Activated naive CD8-positive, alpha-beta T cell treated with anti-CD3 and anti-CD28 coated beads, Interleukin-2, amount 50 U/mL, for 16 hours (primary cell): ENCODE measurements around the gene PRR5.
"Not testable (repeated sequence)": the region's sequence is repeated elsewhere in the genome, so short reads cannot be mapped to it uniquely, and the experiment has no call there.

Experiments used
- DNase-seq: peaks from one replicate; pipeline ENCODE4 v3.0.0-alpha.2; 2020; ENCODE audit warnings: low read depth, low spot score

Gene PRR5

GRCh38 chr22:44673406-44673805, 28.6 kb upstream of the PRR5 start:
- DNase-seq = no peak

- DNase-seq = not testable (repeated sequence)
Measured at GRCh38 chr22:44676066-44676440, 26.0 kb upstream of the PRR5 start.

GRCh38 chr22:44676441-44677352, 25.3 kb upstream of the PRR5 start:
- no peak for DNase-seq

GRCh38 chr22:44677353-44677840, 24.6 kb upstream of the PRR5 start:
- DNase-seq = no peak

- DNase-seq = no peak
Measured at GRCh38 chr22:44677871-44678555, 24.0 kb upstream of the PRR5 start.

- no peak for DNase-seq
Measured at GRCh38 chr22:44678556-44679305, 23.3 kb upstream of the PRR5 start.

- not testable (repeated sequence) for DNase-seq
Measured at GRCh38 chr22:44679306-44679647, 22.7 kb upstream of the PRR5 start.

GRCh38 chr22:44680058-44680457, 21.9 kb upstream of the PRR5 start:
- DNase-seq = no peak

- DNase-seq = no peak
Measured at GRCh38 chr22:44680481-44680894, 21.5 kb upstream of the PRR5 start.

- DNase-seq = no peak
Measured at GRCh38 chr22:44682556-44683168, 19.3 kb upstream of the PRR5 start.

GRCh38 chr22:44683237-44683636, 18.8 kb upstream of the PRR5 start:
- no peak for DNase-seq

- DNase-seq = no peak
Measured at GRCh38 chr22:44683881-44684280, 18.1 kb upstream of the PRR5 start.

- DNase-seq = peak; percentile 72
Measured at GRCh38 chr22:44684506-44685383, 17.3 kb upstream of the PRR5 start.

- DNase-seq = peak; percentile 69
Measured at GRCh38 chr22:44685384-44686056, 16.5 kb upstream of the PRR5 start.

- DNase-seq = no peak
Measured at GRCh38 chr22:44686873-44687600, 15.0 kb upstream of the PRR5 start.

- no peak for DNase-seq
Measured at GRCh38 chr22:44689173-44689572, 12.8 kb upstream of the PRR5 start.

- DNase-seq = no peak
Measured at GRCh38 chr22:44689915-44690524, 12.0 kb upstream of the PRR5 start.

GRCh38 chr22:44691796-44692661, 10.0 kb upstream of the PRR5 start:
- DNase-seq = no peak
